Left lobe of liver (tissue), 2 donors: ENCODE measurements around the gene BLVRB. TPM values are rescaled to one million over a fixed set of nuclear protein-coding genes. Genes with fewer than 3 reads are reported as not detected.
"Not testable (repeated sequence)": the region's sequence is repeated elsewhere in the genome, so short reads cannot be mapped to it uniquely, and the experiment has no call there.

ENCODE experiments used
- ATAC-seq: fragments of 200-7000 bp; cut with Tn5 transposase; one replicate; pipeline ENCODE4 v1.9.1; 2020; ENCODE audit warnings: mild to moderate bottlenecking, moderate library complexity
- DNase-seq: peaks from one replicate; pipeline ENCODE4 v3.0.0-alpha.2; 2020; ENCODE audit warnings: low spot score
- total RNA-seq: library from RNA; stranded (reverse); gene quantifications from one replicate; pipeline ENCODE4 v1.2.1, GENCODE V29; 2021
- donor health status: DM: no; HTN: no; CAD: no; lungs with moderate emphysema.
- donor health status: DM: no; HTN: yes; CAD: no.

The BLVRB gene
- total RNA-seq: 149 TPM

DNA sequence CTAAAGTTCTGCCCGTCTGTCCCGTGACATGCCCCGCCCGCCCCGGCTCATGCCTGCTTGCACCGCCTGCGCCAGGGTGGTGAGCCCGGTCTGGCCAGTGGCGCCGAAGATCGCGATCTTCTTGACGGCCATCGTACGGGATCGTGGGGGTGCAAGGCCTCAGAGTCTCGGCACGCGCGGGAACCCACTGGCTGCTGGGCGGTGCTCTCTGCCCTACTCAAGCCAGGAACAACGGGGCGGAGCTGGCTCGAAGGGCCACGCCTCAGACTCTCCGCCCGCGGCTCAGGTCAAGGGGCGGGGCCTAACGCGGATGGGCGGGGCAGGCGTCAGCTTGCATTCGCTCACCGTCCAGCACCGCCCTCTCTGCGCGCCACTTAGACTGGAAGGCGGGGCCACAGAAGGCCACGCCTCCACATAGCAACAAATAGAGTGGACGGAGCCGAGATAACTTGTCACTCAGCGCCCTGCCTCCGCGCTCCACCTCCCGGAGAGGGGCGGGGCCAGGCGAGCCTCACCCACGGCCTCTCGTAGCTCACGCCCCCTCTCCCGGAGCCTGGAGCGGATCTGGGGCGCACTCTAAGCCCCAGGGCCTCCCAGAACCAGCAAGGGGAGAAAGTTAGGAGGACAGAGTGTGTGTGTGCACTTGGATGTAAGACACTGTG is at the start of gene BLVRB:
BLVRB (minus strand) TSS at position 189 of the 662 bp plus-strand sequence; CDS start at position 132, 57 bp downstream.
- DNase-seq: peak; percentile 100
- peak; percentile 86 for ATAC-seq

DNA sequence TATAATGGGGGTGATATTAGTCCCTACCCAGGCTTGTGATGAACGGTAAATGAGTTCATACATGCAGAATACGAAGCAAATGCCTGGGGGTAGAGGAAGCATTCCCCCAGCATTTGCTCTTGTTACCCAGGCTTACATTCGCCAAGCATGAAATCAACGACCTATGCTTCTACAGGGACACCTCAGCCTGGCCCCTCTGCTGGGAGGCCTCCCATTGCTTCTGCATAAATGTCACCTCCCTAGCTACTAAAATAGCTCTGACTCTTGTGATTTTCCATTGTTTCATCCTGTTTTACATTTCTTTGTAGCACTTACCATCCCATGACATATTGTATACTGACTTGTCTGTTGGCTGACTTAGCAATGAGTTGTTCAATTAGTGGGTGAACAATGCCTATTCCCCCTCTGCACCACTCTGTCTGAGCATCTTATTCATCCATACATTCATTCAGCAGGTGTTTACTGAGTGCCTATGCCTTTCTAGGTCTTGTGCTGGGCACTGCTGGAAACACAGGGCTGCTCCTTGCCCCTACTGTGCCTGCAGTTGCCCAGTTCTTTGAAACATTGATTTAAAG is 48.3 kb upstream of the BLVRB start:
- DNase-seq (no peak), ATAC-seq (no peak)

DNA sequence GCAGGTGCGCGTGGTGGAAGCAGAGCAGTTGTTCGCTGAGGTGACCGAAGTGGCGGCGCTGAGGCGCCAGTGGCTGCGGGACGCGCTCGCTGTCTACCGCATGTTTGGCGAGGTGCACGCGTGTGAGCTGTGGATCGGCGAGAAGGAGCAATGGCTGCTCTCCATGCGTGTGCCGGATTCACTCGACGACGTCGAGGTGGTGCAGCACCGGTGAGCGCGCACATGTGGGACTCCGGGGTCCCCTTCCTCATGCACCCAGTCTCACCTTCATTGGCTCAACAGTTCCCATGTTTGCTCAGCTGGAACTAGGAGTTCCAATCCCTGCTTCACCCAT is 47.8 kb upstream of the BLVRB start:
- ATAC-seq (no peak), DNase-seq (no peak)

DNA sequence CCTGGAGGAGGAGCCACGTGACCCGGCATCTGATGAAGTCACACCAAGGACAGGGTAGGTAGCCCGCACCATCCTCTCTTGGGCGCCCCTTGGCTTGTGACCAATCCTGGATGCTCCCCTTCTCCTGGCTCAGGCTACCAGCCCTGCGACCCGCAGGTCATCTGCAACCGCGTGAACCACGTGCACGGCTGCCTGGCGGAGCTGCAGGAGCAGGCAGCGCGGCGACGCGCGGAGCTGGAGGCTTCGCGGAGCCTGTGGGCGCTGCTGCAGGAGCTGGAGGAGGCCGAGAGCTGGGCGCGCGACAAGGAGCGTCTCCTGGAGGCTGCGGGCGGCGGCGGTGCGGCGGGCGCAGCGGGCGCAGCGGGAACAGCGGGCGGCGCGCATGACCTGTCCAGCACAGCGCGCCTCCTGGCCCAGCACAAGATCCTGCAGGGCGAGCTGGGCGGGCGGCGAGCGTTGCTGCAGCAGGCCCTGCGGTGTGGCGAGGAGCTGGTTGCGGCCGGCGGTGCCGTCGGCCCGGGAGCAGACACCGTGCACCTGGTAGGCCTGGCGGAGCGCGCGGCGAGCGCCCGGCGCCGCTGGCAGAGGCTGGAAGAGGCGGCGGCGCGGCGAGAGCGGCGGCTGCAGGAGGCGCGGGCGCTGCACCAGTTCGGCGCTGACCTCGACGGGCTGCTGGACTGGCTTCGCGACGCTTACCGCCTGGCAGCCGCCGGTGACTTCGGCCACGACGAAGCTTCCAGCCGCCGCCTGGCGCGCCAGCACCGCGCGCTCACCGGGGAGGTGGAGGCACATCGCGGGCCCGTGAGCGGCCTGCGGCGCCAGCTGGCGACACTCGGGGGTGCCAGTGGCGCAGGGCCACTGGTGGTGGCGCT is 47.2 kb upstream of the BLVRB start:
- DNase-seq (no peak), ATAC-seq (peak; percentile 49)

DNA sequence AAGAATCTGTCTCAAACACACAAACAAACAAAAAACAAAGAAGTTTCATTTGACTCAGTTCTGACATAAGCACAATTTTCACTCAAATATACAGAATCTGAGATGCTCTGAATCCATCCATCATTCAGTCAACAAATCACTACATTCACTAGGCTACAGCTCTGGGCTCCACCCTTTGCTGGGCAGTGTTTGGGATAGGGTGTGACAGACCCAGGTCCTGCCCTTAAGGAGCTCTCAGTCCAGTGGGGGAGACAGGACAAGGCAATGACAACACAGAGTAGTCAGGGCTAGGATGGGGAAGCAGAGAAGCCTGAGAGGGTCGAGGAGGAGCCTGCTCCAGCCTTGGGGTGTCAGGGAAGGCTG is 46.5 kb upstream of the BLVRB start:
- no peak for ATAC-seq

DNA sequence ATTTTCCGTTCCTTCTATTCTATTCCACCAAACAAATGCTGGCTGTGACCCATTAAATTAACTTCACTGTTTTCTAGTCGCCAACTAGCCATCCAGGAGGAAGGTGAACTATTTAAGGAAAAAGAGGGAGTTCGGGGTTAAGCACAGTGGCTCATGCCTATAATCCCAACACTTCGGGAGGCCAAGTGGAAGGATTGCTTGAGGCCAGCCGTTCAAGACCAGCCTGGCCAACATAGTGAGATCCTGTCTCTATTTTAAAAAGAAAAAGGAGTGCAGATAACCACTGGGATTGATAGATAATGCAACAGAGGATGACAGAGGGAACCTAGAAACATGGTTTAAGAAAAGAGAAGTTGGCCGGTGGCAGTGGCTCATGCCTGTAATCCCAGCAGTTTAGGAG is 45.9 kb upstream of the BLVRB start:
- DNase-seq (no peak), ATAC-seq (no peak)

More for the DNA sequence above, 46.5 kb upstream of the BLVRB start:
- DNase-seq: no peak

DNA sequence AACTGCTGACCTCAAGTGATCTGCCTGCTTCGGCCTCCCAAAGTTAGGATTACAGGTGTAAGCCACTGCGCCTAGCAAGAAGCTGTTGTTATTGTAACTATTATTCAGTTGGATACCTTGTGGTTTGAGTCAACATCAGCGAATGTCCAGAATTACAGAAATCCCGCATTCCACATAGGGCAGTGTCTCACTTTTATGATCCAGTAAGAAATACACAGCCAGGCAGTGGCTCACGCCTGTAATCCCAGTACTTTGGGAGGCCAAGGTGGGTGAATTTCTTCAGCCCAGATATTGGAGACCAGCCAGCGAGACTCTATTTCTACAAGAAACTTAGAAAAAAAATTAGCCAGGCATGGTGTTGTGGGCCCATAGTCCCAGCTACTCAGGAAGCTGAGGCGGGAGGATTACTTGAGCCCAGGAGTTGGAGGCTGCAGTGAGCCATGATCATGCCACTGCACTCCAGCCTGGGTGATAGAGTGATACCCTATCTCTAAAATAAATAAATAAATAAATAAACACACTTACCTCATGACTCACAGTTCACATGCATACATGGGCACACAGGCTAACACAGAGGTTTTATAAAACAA is 45.1 kb upstream of the BLVRB start:
- ATAC-seq: no peak
- DNase-seq: no peak

DNA sequence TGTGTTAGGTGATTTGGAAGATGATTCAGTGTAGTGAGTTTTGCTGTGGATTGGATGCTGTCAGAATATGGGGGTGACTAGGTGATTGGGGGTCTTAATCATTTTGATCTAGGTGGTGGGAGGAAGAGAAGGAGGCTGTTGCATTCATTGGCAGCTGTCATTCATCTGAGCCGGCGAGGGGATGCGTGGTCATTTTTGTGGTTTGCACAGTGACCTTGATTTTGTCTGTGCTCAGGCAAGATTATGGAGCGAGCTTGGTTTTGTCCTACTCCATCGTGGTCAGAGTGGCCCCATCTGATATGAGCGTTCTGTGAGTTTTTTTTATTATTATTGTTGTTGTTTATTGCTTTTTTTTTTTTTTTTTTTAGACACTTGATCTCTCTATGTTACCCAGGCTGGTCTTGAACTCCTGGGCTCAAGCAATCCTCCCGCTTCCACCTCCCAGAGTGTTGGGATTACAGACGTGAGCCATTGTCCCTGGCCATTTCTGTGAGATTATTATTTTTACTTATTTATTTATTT is 43.3 kb upstream of the BLVRB start:
- no peak for DNase-seq
- no peak for ATAC-seq

DNA sequence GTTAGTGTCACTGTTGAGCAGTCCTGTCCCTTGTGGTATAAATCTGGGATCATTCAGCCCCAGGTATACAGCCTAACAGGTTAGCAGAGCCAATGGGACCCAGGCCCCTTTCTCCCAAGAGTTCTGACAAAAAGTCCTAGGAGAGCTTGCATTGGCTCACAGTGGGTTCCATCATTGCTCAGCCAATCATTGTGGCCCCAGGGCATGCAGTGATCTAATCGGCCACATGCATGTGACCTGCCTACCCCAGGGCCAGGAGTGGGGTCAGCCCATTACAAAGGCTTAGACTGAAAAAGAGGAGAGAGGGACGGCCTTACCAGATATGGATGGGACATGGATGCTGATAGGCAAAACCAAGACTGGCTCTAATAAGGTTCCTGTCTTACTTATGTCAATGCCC is 42.3 kb upstream of the BLVRB start:
- DNase-seq (no peak), ATAC-seq (no peak)

DNA sequence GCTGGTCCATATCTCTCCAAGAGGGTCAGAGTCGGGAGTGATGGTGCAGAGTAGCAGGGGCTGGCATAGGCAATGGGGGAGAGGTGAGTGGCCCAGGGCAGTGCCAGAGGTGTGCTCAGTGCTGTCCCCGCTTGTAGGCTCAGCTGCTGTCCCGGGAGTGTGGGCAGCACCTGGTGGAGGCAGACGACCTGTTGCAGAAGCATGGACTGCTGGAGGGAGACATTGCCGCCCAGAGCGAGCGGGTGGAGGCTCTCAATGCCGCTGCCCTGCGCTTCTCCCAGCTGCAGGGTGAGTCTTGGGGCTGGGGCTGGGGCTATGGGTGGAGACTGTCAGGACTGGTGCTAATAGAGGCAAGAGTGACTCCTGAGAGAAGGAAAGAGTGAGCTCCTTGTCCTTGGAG is 40.6 kb upstream of the BLVRB start:
- DNase-seq (no peak), ATAC-seq (no peak)

DNA sequence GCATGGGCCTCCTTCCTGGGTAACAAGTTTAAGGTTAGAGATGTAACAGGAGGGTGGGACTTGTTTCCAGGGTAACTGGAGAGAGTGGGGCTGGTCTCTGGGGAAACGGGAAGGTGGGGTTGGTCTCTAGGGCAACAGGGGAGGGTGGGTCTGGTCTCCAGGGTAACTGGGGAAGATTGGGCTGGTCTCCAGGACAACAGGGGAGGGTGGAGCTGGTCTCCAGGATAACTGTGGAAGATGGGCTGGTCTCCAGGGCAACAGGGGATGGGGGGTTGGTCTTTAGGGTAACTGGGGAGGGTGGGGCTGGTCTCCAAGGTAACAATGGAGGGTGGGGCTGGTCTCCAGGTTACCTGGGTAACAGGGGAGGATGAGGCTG is 37.8 kb upstream of the BLVRB start:
- DNase-seq: no peak
- no peak for ATAC-seq

DNA sequence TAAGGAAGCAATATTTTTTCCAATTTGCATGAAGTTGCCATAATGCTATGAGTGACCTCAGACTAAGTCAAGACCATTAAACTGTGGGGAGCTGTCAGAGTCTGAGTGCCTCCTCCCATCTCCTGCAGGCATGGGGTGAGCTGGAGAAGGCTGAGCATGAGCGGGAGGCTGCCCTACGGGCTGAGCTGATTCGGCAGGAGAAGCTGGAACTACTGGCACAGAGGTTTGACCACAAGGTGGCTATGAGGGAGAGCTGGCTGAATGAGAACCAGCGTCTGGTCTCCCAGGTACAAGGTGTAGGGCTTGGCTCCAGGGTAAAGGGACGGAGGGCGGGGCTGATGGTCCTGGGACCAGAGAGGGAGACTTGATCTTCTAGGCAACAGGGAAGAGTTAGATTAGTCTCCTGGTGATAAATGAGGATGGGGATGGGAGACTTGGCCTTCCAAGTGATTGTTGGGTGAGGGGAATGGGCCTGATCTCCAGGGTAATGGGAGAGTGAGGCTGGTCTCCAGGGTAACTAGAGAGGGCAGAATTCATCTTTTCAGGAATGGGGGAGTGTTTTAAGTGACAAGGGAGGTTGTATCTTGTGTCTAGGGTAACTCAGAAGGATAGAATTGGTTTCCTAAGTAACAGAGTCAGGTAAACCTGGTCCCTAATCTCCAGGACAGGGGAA is 37.2 kb upstream of the BLVRB start:
- peak; percentile 51 for ATAC-seq
- DNase-seq: no peak

DNA sequence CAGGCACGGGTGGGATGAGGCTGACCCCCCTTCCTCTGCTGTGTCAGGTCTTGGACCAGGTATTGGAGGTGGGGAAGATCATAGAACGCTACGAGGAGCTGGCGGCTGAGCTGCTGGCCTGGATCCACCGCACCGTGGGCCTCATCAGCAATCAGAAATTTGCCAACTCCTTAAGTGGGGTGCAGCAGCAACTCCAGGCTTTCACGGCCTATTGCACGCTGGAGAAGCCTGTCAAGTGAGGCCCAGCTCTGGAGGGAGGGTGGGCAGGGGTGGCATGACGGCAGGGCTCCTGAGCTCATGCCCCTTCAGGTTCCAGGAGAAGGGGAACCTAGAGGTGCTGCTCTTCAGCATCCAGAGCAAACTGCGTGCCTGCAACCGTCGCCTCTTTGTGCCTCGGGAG is 36.5 kb upstream of the BLVRB start:
- ATAC-seq: no peak
- no peak for DNase-seq

DNA sequence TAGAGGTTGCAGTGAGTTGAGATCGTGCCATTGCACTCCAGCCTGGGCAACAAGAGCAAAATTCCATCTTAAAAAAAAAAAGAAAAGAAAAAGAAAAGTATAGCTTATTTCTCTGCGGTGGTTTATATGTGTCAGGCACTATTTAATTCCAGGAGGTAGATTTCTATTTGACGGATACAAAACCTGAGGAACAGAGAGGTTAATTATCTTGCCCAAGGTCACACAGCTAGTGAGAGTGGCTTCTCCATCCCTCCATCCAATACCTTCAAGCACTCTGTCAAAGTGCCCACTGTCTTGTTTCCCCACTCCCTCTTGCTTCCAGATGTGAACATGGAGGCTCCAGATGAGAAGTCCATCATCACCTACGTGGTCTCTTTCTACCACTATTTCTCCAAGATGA is 36.1 kb upstream of the BLVRB start:
- ATAC-seq: no peak
- DNase-seq: no peak

DNA sequence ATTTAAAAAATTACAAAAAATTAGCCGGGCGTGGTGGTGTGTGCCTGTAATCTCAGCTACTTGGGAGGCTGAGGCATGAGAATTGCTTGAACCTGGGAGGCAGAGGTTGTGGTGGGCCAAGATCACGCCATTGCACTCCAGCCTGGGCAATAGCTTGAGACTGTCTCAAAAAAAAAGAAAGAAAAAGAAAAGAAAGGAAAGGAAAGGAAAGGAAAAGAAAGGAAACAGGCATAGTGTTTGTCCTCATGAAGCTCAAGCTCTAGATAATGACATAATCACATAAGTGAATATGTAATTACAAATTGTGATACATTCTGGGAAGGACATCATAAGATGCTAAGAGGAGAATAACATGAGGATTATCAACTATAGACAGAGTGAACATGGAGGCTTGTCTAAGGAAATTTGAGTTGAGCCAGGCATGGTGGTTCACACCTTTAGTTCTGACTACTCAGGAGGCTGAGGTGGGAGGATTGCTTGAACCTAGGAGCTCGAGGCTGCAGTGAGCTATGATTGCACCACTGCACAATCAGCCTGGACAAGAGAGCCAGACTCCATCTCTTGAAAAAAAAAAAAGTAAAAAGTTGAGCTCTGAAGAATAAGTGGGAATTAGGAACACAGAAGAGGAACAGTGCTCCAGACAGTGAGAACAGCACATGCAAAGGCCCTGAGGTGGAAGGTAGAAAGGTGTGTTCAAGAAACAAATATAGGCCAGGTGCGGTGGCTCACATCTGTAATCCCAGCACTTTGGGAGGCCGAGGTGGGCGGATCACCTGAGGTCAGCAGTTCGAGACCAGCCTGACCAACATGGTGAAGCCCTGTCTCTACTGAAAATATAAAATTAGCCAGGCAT is 35.4 kb upstream of the BLVRB start:
- not testable (repeated sequence) for DNase-seq, ATAC-seq

DNA sequence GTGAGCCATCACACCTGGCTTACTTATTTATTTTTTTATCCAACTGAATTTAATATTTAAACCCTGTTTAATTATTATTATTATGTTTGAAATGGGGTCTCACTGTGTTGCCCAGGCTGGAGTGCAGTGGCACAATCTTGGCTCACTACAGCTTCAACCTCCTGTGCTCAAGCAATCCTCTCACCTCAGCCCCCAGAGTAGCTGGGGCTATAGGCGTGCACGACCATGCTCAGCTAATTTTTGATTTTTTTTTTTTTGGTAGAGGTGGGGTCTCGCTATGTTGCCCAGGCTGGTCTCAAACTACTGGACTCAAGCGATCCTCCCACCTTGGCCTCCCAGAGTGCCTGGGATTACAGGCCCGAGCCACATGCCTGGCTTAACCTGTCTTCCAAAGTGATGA is 33.8 kb upstream of the BLVRB start:
- DNase-seq: no peak
- no peak for ATAC-seq

DNA sequence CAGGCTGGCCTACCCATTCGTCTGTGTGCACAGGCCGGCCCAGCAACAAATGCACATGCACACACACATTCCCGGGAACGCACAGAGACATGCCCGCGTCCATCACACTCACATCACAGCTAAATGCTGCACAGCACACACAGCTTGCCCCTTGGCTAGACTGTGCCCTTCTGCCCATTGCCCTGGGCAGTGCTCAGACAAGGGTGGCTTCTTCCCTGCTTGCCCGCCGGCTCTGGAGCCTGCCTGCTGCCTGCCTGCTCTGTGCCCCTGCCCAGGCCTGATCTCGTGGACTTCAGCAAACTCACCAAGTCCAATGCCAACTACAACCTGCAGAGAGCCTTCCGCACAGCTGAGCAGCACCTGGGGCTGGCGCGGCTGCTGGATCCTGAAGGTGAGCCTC is 31.7 kb upstream of the BLVRB start:
- no peak for ATAC-seq
- DNase-seq: no peak

DNA sequence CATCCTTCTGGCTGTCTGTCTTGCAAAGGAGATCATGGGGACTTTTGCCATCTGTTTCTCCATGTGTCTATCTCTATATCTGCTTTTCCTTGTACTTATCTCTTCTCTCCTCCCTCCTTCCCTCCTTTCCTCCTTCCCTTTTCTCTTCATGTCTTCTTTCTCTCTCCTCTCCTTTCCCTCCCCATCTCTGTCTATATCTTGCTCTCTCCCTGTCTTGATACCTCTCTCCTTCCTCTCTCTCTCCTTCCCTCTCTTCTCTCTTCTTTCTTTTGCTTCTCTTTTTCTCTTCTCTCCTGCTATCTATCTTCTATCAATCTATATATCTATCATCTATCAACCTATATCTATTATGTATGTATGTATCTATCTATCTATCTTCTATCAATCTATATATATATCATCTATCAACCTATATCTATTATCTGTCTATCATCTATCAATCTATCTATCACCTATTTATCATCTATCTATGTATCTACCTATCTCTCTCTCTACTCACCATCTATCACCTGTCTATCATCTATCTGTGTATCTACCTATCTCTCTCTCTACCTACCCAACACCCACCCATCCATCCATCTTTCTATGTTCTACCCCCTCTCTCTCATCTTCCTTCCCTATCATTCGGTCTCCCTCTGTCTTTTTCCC is 28.8 kb upstream of the BLVRB start:
- ATAC-seq (no peak), DNase-seq (no peak)

DNA sequence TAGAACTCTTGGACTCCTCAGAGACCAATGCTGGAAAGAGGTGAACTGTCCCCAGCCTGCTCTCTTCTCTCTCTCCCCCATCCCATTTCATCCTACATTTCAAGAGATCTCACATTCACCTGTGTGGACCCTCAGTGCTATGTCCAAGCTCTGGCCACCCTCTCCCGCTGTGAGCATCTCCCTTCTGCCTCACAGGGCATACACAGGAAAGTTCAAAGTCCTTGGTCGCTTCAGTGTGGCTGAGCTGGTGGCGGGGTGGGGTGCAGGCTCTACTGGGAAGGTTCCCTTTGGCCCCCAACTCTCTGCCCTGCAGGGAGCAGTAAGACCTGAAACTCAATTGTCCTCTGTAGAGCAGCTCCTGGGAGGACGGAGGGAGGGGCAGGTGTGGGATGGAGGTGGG is 28.2 kb upstream of the BLVRB start:
- DNase-seq (no peak), ATAC-seq (no peak)

DNA sequence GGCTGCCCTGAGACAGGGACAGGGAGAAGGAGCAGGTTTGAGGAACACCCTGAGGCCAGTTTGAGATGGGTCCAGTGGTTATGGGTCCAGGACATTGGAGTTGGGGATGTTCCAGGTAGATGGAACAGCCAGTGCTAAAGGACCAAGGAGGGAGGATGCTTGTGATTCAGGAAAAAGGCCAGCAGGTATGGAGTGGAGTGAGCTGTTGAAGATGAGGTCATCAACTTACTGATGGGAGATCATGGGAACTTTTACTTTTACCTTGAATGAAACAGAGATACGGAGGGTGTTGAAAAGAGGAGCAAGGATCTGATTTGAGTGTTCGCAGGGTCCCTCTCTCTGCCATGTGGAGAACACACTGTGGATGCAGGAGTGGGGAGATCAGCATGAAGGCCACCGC is 26.7 kb upstream of the BLVRB start:
- no peak for ATAC-seq
- no peak for DNase-seq
